BJ (cell line): ENCODE measurements around the gene KCTD16. TPM values are rescaled to one million over a fixed set of nuclear protein-coding genes. Genes with fewer than 3 reads are reported as not detected.

Source experiments
- CTCF ChIA-PET: fragments of 350-600 bp; formaldehyde crosslinking; extraction: SDS; loops from one replicate; lab custom pipeline; 2021; ENCODE audit warnings: antibody characterized with exemption, inconsistent platforms; lab: Yijun Ruan, JAX
- POLR2A ChIA-PET: fragments of 300-600 bp; sonication (Branson Sonifier 250); formaldehyde crosslinking; extraction: SDS; loops from one replicate; lab custom pipeline; 2021; ENCODE audit warnings: antibody characterized with exemption; lab: Charles Lee
- DNase-seq: peaks from one replicate; pipeline ENCODE4 v3.0.0-alpha.2; 2011; ENCODE audit warnings: low read depth
- H3K27me3 ChIP-seq: 2 replicates; pipeline ENCODE4 v1.6.0; 2011; ENCODE audit warnings: low read length; ENCODE audit not compliant: control insufficient read depth, insufficient read depth
- H3K36me3 ChIP-seq: 2 replicates; pipeline ENCODE4 v1.5.1; 2011; ENCODE audit warnings: low read length; ENCODE audit not compliant: control insufficient read depth, insufficient read depth
- H3K4me3 ChIP-seq: 2 replicates; pipeline ENCODE4 v1.5.1; 2011; ENCODE audit warnings: low read depth, mild to moderate bottlenecking, control low read depth, low read length
- polyA plus RNA-seq: library from polyadenylated mRNA; depleted of rRNA; stranded (reverse); fragments of >200 nt; gene quantifications from 2 replicates; pipeline ENCODE4 v1.2.3, GENCODE V29; 2011
- TF ChIP-seq, protein P1 (sequence below): IDR thresholded peaks from 2 replicates; pipeline ENCODE4 v1.5.1; 2011; ENCODE audit warnings: low read depth, mild to moderate bottlenecking, control low read depth, inconsistent platforms, low read length, moderate library complexity; ENCODE audit not compliant: insufficient read depth

KCTD16 gene
- polyA plus RNA-seq, 1 experiment = 1.7 TPM

DNA sequence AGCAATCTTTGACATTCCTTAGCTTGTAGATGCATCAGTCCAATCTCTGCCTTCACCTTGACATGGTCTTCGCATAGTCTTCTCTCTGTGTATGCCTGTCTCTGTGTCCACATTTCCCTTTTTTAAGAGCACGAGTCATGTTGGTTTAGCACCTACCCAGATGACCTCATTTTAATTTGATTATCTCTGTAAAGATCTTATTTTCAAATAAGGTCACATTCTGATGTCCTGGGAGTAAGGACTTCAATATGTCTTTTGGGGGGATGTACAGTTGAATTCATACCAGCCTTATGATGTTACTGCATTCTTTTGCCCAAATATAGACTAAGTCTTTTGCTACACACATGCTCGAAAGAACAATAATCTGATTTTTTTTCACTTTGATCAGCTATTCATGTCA is 6.9 kb downstream of the KCTD16 start:
- POLR2A ChIA-PET = interaction anchor here (0.6 kb wide), 1 partner anchor 20 kb away, joined by 3 read pairs; no protein-coding TSS in a partner anchor
- peak; percentile 46 for DNase-seq
- no peaks in the 10 kb centered on the region for H3K36me3 ChIP-seq
- H3K27me3 ChIP-seq = no peaks in the 10 kb centered on the region
- TF ChIP-seq, protein P1, sequence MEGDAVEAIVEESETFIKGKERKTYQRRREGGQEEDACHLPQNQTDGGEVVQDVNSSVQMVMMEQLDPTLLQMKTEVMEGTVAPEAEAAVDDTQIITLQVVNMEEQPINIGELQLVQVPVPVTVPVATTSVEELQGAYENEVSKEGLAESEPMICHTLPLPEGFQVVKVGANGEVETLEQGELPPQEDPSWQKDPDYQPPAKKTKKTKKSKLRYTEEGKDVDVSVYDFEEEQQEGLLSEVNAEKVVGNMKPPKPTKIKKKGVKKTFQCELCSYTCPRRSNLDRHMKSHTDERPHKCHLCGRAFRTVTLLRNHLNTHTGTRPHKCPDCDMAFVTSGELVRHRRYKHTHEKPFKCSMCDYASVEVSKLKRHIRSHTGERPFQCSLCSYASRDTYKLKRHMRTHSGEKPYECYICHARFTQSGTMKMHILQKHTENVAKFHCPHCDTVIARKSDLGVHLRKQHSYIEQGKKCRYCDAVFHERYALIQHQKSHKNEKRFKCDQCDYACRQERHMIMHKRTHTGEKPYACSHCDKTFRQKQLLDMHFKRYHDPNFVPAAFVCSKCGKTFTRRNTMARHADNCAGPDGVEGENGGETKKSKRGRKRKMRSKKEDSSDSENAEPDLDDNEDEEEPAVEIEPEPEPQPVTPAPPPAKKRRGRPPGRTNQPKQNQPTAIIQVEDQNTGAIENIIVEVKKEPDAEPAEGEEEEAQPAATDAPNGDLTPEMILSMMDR = no peak
- CTCF ChIA-PET = no interaction called here
- H3K4me3 ChIP-seq = no peak overlapping the region

DNA sequence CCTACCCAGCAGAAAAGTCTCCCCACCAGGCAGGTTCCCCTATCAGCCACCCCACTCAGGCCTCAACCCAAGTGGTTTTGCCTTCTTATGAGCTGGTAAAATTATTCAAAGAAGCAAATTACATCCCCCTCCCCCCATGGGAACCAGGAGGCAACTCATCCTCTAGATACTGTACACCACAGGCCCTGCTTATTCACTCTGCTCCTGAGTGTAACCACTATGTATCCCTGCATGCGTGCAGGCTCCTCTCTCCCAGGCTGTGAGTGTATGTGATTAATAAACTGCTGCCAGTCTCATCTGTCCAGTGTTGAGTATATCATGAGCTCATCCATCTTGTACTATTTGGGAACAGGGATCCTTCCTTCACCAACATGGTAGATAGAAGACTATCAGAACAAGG is 8.6 kb downstream of the KCTD16 start:
- TF ChIP-seq, protein P1 = no peak
- Histone ChIP-seq H3K36me3 (no peaks in the 10 kb centered on the region), H3K27me3 (no peaks in the 10 kb centered on the region), H3K4me3 (no peak overlapping the region)
- no peak for DNase-seq
- CTCF ChIA-PET = interaction anchor here (0.6 kb wide), 1 partner anchor 894 kb away, joined by 3 read pairs; no protein-coding TSS in a partner anchor
- POLR2A ChIA-PET = no interaction called here

DNA sequence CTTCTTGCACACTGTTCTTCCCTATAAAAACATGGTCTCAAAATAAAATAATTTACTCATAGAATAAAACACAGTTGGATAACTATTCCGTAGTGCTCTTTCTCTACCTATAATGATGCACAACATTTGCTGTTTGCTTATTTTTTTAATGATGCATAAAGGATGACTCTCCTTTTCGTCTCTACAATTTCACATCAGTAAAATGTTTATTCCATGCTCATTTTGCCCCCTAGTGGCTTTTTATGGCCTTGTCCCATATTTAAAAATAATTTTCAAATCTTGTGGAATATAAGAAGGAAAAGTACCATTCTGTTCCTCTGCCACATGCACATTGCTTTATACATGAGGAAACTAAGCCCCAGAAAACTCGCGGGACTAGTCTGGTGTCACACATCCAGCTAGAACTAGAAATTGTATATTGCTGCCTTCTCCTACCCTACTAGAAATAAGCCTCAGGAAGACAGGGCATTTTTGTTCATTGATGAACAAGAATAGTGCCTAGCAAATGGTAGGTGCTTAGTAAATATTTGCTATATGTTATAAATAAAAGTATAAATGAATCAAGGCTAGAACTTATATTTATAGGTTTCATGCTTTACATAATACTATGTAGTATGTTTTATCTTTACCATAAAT is 12.7 kb downstream of the KCTD16 start:
- no peaks in the 10 kb centered on the region for H3K36me3 ChIP-seq

DNA sequence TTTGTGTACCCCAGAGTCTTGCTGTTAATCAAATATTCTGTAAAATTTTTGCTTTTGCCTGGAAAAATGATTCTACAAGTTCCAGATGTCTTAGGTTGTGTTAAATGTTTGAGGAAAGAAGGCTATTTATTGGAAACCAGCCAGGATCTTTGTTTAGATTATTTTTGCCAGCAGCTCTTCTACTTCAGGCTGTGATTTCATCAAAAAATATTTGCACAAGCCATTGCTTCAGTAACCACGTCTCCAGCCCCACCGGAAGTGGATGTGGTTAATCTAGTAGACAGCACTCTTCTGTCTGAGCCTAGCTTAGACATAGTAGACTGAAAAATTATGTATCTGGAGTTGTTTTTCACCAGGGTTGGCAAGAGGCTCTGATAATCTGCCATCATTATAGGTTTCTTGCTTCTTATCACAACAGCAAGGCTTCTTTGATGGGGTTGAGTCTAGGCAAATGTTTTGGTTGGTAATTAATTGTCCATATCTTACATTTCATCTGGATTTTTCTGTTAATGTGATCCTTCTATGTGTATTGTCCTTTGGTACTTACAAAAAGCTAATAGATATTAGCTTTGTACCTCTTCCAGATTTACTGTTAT is 17.1 kb downstream of the KCTD16 start:
- H3K36me3 ChIP-seq = no peaks in the 10 kb centered on the region
- CTCF ChIA-PET = interaction anchor here (1.9 kb wide), 1 partner anchor 18 kb away, joined by 5 read pairs; the partner anchor contains the start of genes KCTD16 and YIPF5
- peak; percentile 93 for DNase-seq
- H3K27me3 ChIP-seq = no peaks in the 10 kb centered on the region
- no peak overlapping the region for H3K4me3 ChIP-seq
- POLR2A ChIA-PET = interaction anchor here (0.6 kb wide), 1 partner anchor 1290 kb away, joined by 3 read pairs; no protein-coding TSS in a partner anchor
- TF ChIP-seq, protein P1 = no peak

More for the DNA sequence above, 12.7 kb downstream of the KCTD16 start:
- H3K4me3 ChIP-seq = no peak overlapping the region
- TF ChIP-seq, protein P1 = peak; percentile 67
- ChIA-PET POLR2A (no interaction called here), CTCF (interaction anchor here (0.8 to 1.0 kb wide), 3 partner anchors 227 to 1933 kb away, joined by 3 read pairs; no protein-coding TSS in a partner anchor)
- DNase-seq = no peak
- no peaks in the 10 kb centered on the region for H3K27me3 ChIP-seq

DNA sequence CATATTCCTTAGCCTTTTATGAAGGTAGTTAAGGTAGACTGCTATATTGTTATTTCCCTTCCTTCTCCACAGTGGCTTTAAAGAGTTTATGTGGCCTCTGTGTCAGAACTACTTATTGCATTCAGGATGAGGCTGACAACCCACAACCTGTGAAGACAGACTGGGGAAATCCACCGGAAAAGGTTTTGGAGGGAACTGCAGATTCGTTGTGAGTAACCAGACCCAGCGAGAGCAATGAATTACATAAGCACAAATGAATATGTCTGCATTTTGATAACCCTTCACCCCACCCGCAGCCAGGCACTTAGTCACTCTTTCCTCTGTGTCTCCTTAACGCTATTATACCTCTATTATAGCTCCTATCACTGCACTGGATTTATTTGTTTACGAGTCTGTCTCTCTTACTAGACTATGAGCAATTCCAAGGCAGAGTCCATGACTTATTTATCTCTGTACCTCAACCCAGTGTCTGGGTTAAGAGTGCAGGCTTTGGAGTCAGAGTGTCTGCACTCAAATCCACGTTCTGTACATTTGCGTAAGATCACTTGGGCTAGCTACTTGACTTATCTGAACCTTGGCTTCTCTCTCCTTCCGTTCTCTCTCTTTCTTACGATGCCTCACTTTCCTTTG is 19.2 kb downstream of the KCTD16 start:
- Histone ChIP-seq H3K4me3 (no peak overlapping the region), H3K27me3 (peaks cover 1% of the 10 kb centered on the region; the same call in 1 of the 2 replicates), H3K36me3 (no peaks in the 10 kb centered on the region)
- ChIA-PET POLR2A (no interaction called here), CTCF (interaction anchor here (1.1 to 1.3 kb wide), 2 partner anchors 9 to 1699 kb away, joined by 3 to 4 read pairs; no protein-coding TSS in a partner anchor)
- TF ChIP-seq, protein P1 = no peak
- DNase-seq = peak; percentile 40
